Panc1 (cell line): ENCODE measurements around the gene TMEM253.

ENCODE experiments used
- SIN3A ChIP-seq: IDR thresholded peaks from 2 replicates; pipeline ENCODE4 v1.6.1; 2012; ENCODE audit warnings: low read depth, mild to moderate bottlenecking, low read length, moderate library complexity, borderline replicate concordance; ENCODE audit not compliant: insufficient read depth
- TF ChIP-seq, protein P1 (sequence below): fragments of 450-650 bp; IDR thresholded peaks from 2 replicates; pipeline ENCODE4 v1.5.1; 2017; ENCODE audit warnings: mild to moderate bottlenecking

DNA sequence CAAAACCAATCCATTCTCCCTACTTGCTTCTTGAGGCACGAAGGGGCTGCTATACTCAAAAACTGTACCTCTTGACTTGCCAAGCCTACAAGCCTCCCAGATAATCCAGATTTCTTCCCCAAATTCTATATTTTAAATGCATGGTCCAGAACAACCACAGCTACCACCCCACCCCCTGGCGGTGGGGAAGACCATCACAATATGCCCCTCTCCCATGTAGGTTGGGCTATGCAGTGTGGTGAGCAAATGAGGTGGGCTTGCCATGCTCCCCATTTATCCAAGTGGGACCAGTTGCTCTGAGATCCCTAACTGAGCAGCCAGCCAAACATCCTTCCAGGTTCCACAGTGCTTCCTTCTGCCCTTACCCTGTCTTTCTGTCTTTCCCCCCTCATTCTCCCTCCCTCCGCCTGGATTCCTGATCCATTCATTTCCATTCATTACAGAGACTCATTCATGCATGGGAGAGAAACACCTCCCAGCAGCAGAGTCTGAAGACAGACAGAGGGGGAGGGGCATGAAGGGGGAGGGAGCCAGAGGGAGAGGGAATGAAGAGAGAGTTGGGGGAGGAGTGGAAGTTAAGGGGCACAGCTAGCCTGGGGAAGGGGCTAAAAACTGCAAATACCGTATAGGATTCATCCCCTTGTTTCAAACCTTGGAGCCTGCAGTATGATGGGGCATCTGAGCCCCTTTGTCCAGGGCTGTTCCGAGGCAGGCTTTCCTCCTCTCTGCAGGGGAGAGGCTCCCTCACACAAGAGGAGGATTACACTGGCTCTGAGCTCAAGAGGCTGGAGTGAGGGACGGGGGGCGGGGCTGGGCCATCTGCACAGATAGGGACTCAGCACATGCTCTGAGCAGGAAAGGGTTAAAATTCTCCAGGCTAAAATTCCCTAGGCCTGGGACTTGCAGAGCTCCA lies 6.8 kb upstream of the TMEM253 start:
- TF ChIP-seq, protein P1, sequence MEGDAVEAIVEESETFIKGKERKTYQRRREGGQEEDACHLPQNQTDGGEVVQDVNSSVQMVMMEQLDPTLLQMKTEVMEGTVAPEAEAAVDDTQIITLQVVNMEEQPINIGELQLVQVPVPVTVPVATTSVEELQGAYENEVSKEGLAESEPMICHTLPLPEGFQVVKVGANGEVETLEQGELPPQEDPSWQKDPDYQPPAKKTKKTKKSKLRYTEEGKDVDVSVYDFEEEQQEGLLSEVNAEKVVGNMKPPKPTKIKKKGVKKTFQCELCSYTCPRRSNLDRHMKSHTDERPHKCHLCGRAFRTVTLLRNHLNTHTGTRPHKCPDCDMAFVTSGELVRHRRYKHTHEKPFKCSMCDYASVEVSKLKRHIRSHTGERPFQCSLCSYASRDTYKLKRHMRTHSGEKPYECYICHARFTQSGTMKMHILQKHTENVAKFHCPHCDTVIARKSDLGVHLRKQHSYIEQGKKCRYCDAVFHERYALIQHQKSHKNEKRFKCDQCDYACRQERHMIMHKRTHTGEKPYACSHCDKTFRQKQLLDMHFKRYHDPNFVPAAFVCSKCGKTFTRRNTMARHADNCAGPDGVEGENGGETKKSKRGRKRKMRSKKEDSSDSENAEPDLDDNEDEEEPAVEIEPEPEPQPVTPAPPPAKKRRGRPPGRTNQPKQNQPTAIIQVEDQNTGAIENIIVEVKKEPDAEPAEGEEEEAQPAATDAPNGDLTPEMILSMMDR, result no peak
- TF ChIP-seq SIN3A, result no peak
